Breast epithelium (tissue), 3 donors: ENCODE measurements around the gene HAUS6.
"Not testable (repeated sequence)": the region's sequence is repeated elsewhere in the genome, so short reads cannot be mapped to it uniquely, and the experiment has no call there.

Source experiments
- CTCF ChIP-seq, 3 donors: fragments of 450-650 bp; IDR thresholded peaks; one replicate each; pipeline ENCODE4 v1.5.1; 2016 to 2017; ENCODE audit warnings: antibody characterized with exemption in 3 of 3, mild to moderate bottlenecking in 3 of 3, moderate library complexity in 3 of 3
- POLR2A ChIP-seq: fragments of 450-650 bp; IDR thresholded peaks from one replicate; pipeline ENCODE4 v1.6.1; 2016; ENCODE audit warnings: antibody characterized with exemption, mild to moderate bottlenecking, moderate library complexity
- POLR2AphosphoS5 ChIP-seq, 3 donors: sonication (generic); formaldehyde crosslinking; IDR thresholded peaks; one replicate each; pipeline ENCODE4 v1.6.1; 2017; ENCODE audit warnings: antibody characterized with exemption in 3 of 3

GRCh38 chr9:19021649-19022048 is 81.1 kb downstream of the HAUS6 start:
- TF ChIP-seq CTCF (IDR thresholded peaks at IDR 0.05); POLR2A; POLR2AphosphoS5 (IDR thresholded peaks at IDR 0.05): not testable (repeated sequence)
